ENCODE results near the gene ALKBH3.

The ALKBH3 gene

DNA sequence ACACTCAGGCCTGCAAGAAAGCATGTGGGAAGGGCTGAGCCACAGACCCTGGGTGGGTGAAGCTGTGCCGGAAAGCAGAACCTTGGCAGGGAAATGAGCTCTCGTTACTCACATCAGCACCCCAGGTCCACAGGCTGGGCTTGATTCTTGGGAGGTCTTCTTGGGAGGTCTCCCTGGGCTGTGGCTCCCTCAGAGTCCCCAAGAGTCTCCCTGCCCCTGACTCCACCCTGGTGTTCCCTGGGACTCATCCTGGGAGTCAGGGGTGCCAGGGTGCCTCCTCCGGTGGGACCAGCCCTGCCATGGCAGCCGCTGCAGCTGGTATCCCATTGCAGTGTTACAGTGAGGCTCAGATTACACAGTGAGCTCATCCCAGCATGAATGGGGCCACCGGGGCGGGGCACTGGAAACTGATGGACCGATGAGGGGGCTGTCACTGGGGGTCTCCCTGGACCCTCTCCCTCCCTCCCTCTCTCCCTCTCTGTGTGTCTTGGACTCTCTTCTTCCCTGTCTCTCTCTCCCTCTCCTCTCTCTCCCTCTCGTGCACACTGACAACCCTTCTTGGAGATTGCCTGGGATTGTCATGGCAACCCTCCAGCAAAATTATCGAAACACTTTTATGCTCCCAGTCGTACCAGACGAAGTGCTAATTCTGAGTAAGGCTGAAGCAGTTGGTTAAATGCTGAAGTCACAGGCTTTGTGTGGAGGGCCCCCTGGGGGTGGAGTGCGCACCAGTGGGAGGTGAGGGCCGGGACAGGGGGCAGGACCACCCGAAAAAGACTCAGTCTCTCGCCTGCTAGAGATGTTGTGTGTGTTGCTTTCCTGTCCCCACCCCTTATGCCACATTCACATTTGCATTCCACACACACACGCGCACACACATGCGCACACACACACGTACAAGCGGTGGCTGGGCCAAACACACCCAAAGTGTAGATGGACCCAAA, 53.2 kb downstream of the ALKBH3 start:
- Histone ChIP-seq H3K9ac (ENCODE audit: insufficient read length, low read depth) (no peak overlapping the region), H3K9me3 (ENCODE audit: insufficient read depth, low read length) (no peaks in the 10 kb centered on the region), H3K4me3 (ENCODE audit: insufficient read length, low read depth) (no peak overlapping the region), H3K27me3 (ENCODE audit: insufficient read depth, insufficient read length) (no peaks in the 10 kb centered on the region), H3K4me1 (ENCODE audit: insufficient read depth, insufficient read length) (peaks cover 30% of the 10 kb centered on the region), H3K36me3 (ENCODE audit: insufficient read depth, insufficient read length, low read length) (no peaks in the 10 kb centered on the region)
- no peak for DNase-seq (ENCODE audit: low read depth, low spot score)
- TF ChIP-seq SUZ12 (IDR thresholded peaks at IDR 0.05; ENCODE audit: extremely low read depth, insufficient read depth, insufficient read length) (no peak), YY1 (IDR thresholded peaks at IDR 0.05; ENCODE audit: insufficient read depth, insufficient read length) (no peak), ZNF274 (IDR thresholded peaks at IDR 0.05; ENCODE audit: low read depth, low read length) (no peak)

DNA sequence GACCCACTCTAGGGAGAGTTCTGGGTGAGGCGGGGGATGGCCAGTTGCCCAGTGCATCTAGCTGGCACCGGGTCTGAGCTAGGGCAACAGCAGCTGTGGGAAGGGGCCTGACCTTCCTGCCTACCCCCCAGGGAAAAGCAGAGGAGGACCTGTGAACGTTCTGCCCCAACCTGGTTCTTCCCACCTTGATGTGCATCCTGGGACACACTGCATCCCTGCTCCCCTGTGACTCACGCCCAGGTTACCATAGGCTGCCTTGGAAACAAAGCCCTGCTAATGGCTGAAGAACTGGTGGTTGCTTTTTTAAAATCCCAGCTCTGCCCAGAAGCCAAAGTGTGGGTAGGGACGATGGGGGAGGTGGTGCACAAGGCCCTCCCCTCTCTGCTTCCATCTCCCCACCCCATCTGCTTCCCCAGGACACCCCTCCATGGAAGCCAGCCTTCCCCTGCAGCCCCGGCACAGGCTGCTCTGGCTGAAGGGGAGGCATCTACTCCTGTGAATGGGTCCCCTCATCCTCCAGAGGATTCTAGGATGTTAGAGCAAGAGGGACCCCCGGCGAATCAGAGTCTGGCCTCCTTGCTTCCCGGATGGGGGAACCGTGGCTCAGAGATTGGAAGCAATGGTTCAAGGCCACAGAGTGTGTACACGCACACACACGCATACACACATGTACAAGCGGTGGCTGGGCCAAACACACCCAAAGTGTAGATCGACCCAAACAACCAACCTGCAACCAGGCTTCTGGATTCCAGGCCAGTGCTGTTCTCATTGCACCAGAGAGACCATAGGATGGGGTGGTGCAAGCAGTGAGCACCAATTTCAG, 54.2 kb downstream of the ALKBH3 start:
- no peak for DNase-seq (ENCODE audit: low read depth, low spot score)
- Histone ChIP-seq H3K27me3 (ENCODE audit: insufficient read depth, insufficient read length) (no peaks in the 10 kb centered on the region), H3K36me3 (ENCODE audit: insufficient read depth, insufficient read length, low read length) (no peaks in the 10 kb centered on the region), H3K4me3 (ENCODE audit: insufficient read length, low read depth) (no peak overlapping the region), H3K9me3 (ENCODE audit: insufficient read depth, low read length) (no peaks in the 10 kb centered on the region), H3K4me1 (ENCODE audit: insufficient read depth, insufficient read length) (peaks cover 30% of the 10 kb centered on the region), H3K9ac (ENCODE audit: insufficient read length, low read depth) (no peak overlapping the region)
- TF ChIP-seq YY1 (IDR thresholded peaks at IDR 0.05; ENCODE audit: insufficient read depth, insufficient read length) (no peak), SUZ12 (IDR thresholded peaks at IDR 0.05; ENCODE audit: extremely low read depth, insufficient read depth, insufficient read length) (no peak), ZNF274 (IDR thresholded peaks at IDR 0.05; ENCODE audit: low read depth, low read length) (no peak)

DNA sequence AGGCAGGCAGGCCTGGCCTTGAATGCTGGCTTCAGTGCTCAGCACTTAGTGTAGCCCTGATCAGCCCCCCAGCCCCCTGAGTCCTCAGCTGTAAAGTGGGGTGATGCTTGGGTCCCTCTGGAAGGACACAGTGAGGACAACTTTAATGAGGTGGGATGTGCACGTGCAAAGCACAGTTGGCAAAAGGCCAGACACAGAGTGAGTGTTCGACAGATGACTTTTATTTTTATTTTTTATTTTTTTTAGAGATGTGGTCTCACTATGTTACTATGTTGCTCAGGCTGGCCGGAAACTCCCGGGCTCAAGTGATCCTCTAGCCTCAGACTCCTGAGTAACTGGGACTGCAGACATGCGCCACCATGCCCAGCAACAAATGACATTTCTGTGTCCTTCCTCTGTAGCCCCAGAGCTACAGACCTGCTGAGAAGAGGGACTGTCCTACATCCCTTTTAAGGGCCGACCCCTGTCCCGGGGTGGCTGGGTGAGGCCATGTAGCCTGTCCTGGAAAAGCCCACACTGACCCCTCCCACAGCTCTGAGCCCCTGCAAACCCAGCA, 54.9 kb downstream of the ALKBH3 start:
- Histone ChIP-seq H3K9ac (ENCODE audit: insufficient read length, low read depth) (no peak overlapping the region), H3K9me3 (ENCODE audit: insufficient read depth, low read length) (no peaks in the 10 kb centered on the region), H3K4me3 (ENCODE audit: insufficient read length, low read depth) (no peak overlapping the region), H3K4me1 (ENCODE audit: insufficient read depth, insufficient read length) (peaks cover 30% of the 10 kb centered on the region), H3K36me3 (ENCODE audit: insufficient read depth, insufficient read length, low read length) (no peaks in the 10 kb centered on the region), H3K27me3 (ENCODE audit: insufficient read depth, insufficient read length) (no peaks in the 10 kb centered on the region)
- no peak for DNase-seq (ENCODE audit: low read depth, low spot score)
- TF ChIP-seq ZNF274 (IDR thresholded peaks at IDR 0.05; ENCODE audit: low read depth, low read length), result no peak
- no peak for TF ChIP-seq SUZ12 (IDR thresholded peaks at IDR 0.05; ENCODE audit: extremely low read depth, insufficient read depth, insufficient read length)
- TF ChIP-seq YY1 (IDR thresholded peaks at IDR 0.05; ENCODE audit: insufficient read depth, insufficient read length), result no peak

DNA sequence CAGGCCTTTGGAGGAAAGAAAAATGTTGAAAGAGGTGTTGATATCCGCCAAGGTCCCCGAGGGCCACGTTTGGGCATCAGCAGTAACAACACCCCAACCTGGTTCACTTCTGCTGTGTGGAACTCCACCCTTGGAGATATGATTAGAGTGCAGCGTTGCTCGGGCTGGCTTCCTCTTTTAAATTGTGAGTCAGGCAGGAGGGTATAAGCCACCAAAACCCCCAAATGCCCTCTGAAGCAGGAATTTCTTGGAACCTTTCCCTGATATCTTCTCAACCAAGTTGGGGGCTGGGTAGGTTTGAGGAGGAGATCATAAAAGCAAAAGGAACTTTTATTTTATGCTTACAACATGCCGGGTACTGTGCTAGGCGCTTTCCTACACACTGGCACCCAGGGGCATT, 55.4 kb downstream of the ALKBH3 start:
- no peak overlapping the region for H3K9ac ChIP-seq (ENCODE audit: insufficient read length, low read depth)
- H3K36me3 ChIP-seq (ENCODE audit: insufficient read depth, insufficient read length, low read length), result no peaks in the 10 kb centered on the region
- peaks cover 4% of the 10 kb centered on the region for H3K27me3 ChIP-seq (ENCODE audit: insufficient read depth, insufficient read length)
- TF ChIP-seq SUZ12 (IDR thresholded peaks at IDR 0.05; ENCODE audit: extremely low read depth, insufficient read depth, insufficient read length) (no peak), ZNF274 (IDR thresholded peaks at IDR 0.05; ENCODE audit: low read depth, low read length) (no peak), YY1 (IDR thresholded peaks at IDR 0.05; ENCODE audit: insufficient read depth, insufficient read length) (no peak)
- DNase-seq (ENCODE audit: low read depth, low spot score), result no peak
- peaks cover 32% of the 10 kb centered on the region for H3K4me1 ChIP-seq (ENCODE audit: insufficient read depth, insufficient read length)
- no peak overlapping the region for H3K4me3 ChIP-seq (ENCODE audit: insufficient read length, low read depth)
- H3K9me3 ChIP-seq (ENCODE audit: insufficient read depth, low read length), result no peaks in the 10 kb centered on the region

DNA sequence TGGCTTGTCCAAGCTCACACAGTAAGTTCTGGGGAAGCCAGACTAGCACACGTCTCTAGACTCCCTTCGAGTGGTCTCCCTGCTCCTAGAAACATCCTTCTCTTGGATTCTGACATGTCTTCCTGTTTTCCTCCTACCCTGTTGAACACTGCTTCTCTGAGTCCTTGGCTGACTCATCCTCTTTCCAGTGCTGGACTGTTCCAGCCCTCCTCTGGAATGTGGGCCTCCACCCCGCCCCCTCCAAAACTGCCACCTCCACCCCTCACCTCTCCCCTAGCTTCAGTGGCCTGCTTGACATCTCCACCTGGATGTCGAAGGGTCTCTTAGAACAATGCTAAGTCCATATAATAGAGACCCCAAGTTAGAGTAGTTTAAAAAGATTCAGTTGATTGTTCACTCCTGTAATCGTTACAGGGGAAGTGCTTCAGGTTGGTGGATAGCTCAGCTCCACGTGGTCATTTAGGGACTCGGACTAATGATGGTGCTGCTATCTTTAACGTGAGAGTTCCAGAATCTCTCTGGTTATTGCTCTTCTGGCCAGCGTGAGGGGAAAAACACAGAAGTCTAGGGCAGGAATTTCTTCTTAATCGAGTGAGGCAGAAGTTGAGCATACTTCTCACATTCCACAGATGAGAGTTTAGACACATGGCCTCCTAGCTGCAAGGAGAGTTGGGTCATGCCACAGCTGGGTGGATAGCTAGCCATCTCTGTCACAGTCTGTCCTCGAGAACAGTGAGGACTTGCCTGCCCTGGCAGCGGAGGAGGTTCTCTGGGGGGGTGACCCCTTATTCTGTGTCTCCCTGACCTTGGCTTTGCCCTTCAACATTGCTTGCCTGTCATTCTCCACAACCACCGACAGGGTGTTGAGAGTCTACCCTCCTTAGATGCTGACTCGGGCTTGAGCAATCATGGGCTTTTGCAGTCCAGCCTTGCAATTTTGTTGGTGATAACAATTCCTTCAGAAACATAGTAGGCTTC, 57.1 kb downstream of the ALKBH3 start:
- peaks cover 21% of the 10 kb centered on the region for H3K4me1 ChIP-seq (ENCODE audit: insufficient read depth, insufficient read length)
- TF ChIP-seq ZNF274 (IDR thresholded peaks at IDR 0.05; ENCODE audit: low read depth, low read length) (no peak), YY1 (IDR thresholded peaks at IDR 0.05; ENCODE audit: insufficient read depth, insufficient read length) (no peak), SUZ12 (IDR thresholded peaks at IDR 0.05; ENCODE audit: extremely low read depth, insufficient read depth, insufficient read length) (no peak)
- H3K27me3 ChIP-seq (ENCODE audit: insufficient read depth, insufficient read length), result peaks cover 12% of the 10 kb centered on the region
- no peaks in the 10 kb centered on the region for H3K9me3 ChIP-seq (ENCODE audit: insufficient read depth, low read length)
- H3K36me3 ChIP-seq (ENCODE audit: insufficient read depth, insufficient read length, low read length), result no peaks in the 10 kb centered on the region
- no peak overlapping the region for H3K9ac ChIP-seq (ENCODE audit: insufficient read length, low read depth)
- H3K4me3 ChIP-seq (ENCODE audit: insufficient read length, low read depth), result no peak overlapping the region
- no peak for DNase-seq (ENCODE audit: low read depth, low spot score)

DNA sequence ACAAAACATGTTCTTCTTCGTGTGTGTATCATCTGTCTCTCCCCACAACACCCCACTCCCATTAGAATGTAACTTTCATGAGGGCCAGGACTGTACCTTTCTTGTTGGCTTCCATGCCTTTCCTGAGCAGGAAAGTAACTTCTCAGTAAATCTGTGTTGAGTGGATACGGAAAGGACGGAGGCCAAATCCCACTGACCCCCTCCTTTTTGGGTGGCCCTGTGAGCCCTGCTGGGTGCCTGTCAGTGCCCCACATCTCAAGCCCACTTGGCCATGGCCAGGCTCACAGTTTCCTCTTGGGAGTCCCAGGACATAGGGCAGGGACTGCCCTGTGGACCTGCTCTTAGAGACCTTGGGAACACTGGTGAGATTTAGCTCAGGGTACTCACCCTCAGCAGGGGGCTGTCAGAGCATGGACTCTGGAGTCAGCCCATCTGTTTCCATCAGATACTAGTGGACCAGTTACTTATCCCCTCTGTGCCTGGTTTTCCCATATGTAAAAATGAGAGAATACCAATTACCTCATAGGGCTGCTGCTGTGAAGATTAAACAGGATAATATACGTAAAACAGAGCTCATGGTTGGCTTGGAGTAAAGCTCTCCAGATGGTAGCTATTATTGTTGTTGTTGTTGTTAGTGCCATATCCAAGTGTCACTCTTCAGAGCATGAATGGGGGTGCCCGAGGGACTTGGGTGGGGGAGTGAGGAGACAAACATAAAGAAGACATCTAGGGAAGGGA, 60.8 kb downstream of the ALKBH3 start:
- DNase-seq (ENCODE audit: low read depth, low spot score), result no peak
- TF ChIP-seq ZNF274 (IDR thresholded peaks at IDR 0.05; ENCODE audit: low read depth, low read length) (no peak), YY1 (IDR thresholded peaks at IDR 0.05; ENCODE audit: insufficient read depth, insufficient read length) (no peak), SUZ12 (IDR thresholded peaks at IDR 0.05; ENCODE audit: extremely low read depth, insufficient read depth, insufficient read length) (no peak)
- H3K4me1 ChIP-seq (ENCODE audit: insufficient read depth, insufficient read length), result peaks cover 13% of the 10 kb centered on the region
- no peaks in the 10 kb centered on the region for H3K36me3 ChIP-seq (ENCODE audit: insufficient read depth, insufficient read length, low read length)
- peak overlapping the region; percentile 74 for H3K9ac ChIP-seq (ENCODE audit: insufficient read length, low read depth)
- peaks cover 35% of the 10 kb centered on the region for H3K27me3 ChIP-seq (ENCODE audit: insufficient read depth, insufficient read length)
- no peaks in the 10 kb centered on the region for H3K9me3 ChIP-seq (ENCODE audit: insufficient read depth, low read length)
- H3K4me3 ChIP-seq (ENCODE audit: insufficient read length, low read depth), result peak overlapping the region; percentile 49

Data from NT2/D1 (cell line).